Endodermal cell (in vitro differentiated cells): ENCODE results near the gene HDAC5. TPM values are rescaled to one million over a fixed set of nuclear protein-coding genes. Genes with fewer than 3 reads are reported as not detected.

Source experiments
- DNase-seq: peaks from one replicate; pipeline ENCODE4 v3.0.0-alpha.2; 2017
- H3K27ac ChIP-seq: 2 replicates; pipeline ENCODE4 v1.5.1; 2013; ENCODE audit warnings: mild to moderate bottlenecking, low read depth, low read length, moderate library complexity
- H3K27me3 ChIP-seq: 2 replicates; pipeline ENCODE4 v1.6.1; 2013; ENCODE audit warnings: mild to moderate bottlenecking, low read length, moderate library complexity; ENCODE audit not compliant: insufficient read depth, control insufficient read depth, poor library complexity, severe bottlenecking
- H3K36me3 ChIP-seq: 2 replicates; pipeline ENCODE4 v1.7.0; 2013; ENCODE audit warnings: mild to moderate bottlenecking, low read length, moderate library complexity; ENCODE audit not compliant: control insufficient read depth, insufficient read depth
- H3K4me1 ChIP-seq: one replicate; pipeline ENCODE4 v1.7.0; 2013; ENCODE audit warnings: low read length; ENCODE audit not compliant: control insufficient read depth, insufficient read depth
- H3K4me3 ChIP-seq: 2 replicates; pipeline ENCODE4 v1.5.1; 2013; ENCODE audit warnings: mild to moderate bottlenecking, low read length, moderate library complexity
- H3K9ac ChIP-seq: 2 replicates; pipeline ENCODE4 v1.6.1; 2013; ENCODE audit warnings: mild to moderate bottlenecking, low read length, moderate library complexity; ENCODE audit not compliant: poor library complexity, severe bottlenecking; ENCODE audit errors: extremely low read depth
- H3K9me3 ChIP-seq: 2 replicates; pipeline ENCODE4 v1.6.1; 2013; ENCODE audit warnings: mild to moderate bottlenecking, low read length, moderate library complexity; ENCODE audit not compliant: control insufficient read depth
- H3K27ac Mint-ChIP-seq: 2 replicates; pipeline ENCODE4 v1.8.0; 2020; ENCODE audit warnings: mixed read lengths
- H3K27me3 Mint-ChIP-seq: 2 replicates; pipeline ENCODE4 v1.8.0; 2021; ENCODE audit warnings: mild to moderate bottlenecking, mixed read lengths; ENCODE audit not compliant: insufficient read depth
- H3K36me3 Mint-ChIP-seq: 2 replicates; pipeline ENCODE4 v1.8.0; 2020; ENCODE audit warnings: low read depth, mixed read lengths
- H3K4me1 Mint-ChIP-seq: 2 replicates; pipeline ENCODE4 v1.8.0; 2020; ENCODE audit warnings: mixed read lengths
- H3K4me3 Mint-ChIP-seq: 2 replicates; pipeline ENCODE4 v1.8.0; 2020; ENCODE audit warnings: mild to moderate bottlenecking, moderate library complexity, mixed read lengths
- H3K9me3 Mint-ChIP-seq: 2 replicates; pipeline ENCODE4 v1.8.0; 2020; ENCODE audit warnings: mild to moderate bottlenecking, mixed read lengths
- WGBS, 2 experiments: methylation state at CpG; one replicate each; pipeline versions ENCODE4 v1.1.5 to v1.1.7; 2013; ENCODE audit warnings: missing lambda C conversion rate in 2 of 2, mixed read lengths in 1 of 2; ENCODE audit not compliant: insufficient coverage in 1 of 2, insufficient read length in 1 of 2; 5-methylcytosine and 5-hydroxymethylcytosine counted together
- total RNA-seq, 2 donors: library from RNA; stranded (reverse); fragmentation: NEBNext Ultra II Directional in 1 of 2; extraction: Animal tissue kit (Norgen Biotek cat#: 25700) in 1 of 2; gene quantifications; 2 replicates in 1 of 2; 3 replicates in 1 of 2; pipeline ENCODE4 v1.2.1, GENCODE V29; 2021
- TF ChIP-seq, protein P1 (sequence below): fragments of 200-600 bp; sonication (generic); conservative IDR thresholded peaks from 2 replicates; pipeline ENCODE4 v1.5.0; 2021; ENCODE audit warnings: antibody characterized with exemption, mild to moderate bottlenecking

Gene HDAC5
- total RNA-seq, 2 donors from 2014 or later: 36.9 to 64.6 TPM

DNA sequence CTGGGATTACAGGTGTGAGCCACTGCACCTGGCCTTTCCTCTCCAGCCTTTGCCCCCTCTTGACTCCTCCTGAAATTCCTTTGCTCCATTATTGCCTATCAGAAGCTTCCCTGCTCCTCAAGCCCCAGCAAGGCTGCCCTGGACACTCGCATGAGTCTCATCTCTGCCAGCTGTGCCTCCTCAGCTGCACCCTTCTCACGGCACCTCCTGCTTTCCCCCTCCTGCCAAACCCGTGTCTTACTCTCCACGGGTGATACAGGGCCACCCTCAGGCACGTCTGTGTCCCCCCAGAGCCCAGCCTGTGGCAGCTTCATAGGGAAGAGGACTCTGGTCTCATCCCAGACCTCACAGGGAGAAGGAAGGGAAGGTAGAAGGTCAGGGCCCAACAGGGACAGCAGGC, 37.5 kb downstream of the HDAC5 start:
- no peak overlapping the region for H3K4me3 Mint-ChIP-seq
- no peaks in the 10 kb centered on the region for H3K27me3 Mint-ChIP-seq

GRCh38 chr17:44084921-44085320, 38.5 kb downstream of the HDAC5 start:
- H3K4me3 ChIP-seq: no peak overlapping the region
- 87 to 91% methylated on average over 3 to 7 of the region's 7 CpGs for WGBS, 2 experiments
- peaks cover 21% of the 10 kb centered on the region for H3K4me1 Mint-ChIP-seq
- peak overlapping the region; percentile 66 for H3K27ac Mint-ChIP-seq
- no peaks in the 10 kb centered on the region for H3K27me3 ChIP-seq
- no peaks in the 10 kb centered on the region for H3K9me3 Mint-ChIP-seq
- no peak overlapping the region for H3K9ac ChIP-seq
- H3K27ac ChIP-seq: no peak overlapping the region
- no peak for DNase-seq
- TF ChIP-seq, protein P1, sequence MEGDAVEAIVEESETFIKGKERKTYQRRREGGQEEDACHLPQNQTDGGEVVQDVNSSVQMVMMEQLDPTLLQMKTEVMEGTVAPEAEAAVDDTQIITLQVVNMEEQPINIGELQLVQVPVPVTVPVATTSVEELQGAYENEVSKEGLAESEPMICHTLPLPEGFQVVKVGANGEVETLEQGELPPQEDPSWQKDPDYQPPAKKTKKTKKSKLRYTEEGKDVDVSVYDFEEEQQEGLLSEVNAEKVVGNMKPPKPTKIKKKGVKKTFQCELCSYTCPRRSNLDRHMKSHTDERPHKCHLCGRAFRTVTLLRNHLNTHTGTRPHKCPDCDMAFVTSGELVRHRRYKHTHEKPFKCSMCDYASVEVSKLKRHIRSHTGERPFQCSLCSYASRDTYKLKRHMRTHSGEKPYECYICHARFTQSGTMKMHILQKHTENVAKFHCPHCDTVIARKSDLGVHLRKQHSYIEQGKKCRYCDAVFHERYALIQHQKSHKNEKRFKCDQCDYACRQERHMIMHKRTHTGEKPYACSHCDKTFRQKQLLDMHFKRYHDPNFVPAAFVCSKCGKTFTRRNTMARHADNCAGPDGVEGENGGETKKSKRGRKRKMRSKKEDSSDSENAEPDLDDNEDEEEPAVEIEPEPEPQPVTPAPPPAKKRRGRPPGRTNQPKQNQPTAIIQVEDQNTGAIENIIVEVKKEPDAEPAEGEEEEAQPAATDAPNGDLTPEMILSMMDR: no peak
- H3K36me3 ChIP-seq: peaks cover 49% of the 10 kb centered on the region
- H3K9me3 ChIP-seq: no peaks in the 10 kb centered on the region
- H3K4me3 Mint-ChIP-seq: no peak overlapping the region
- peaks cover 6% of the 10 kb centered on the region for H3K4me1 ChIP-seq
- H3K36me3 Mint-ChIP-seq: peaks cover 59% of the 10 kb centered on the region
- no peaks in the 10 kb centered on the region for H3K27me3 Mint-ChIP-seq

More for the DNA sequence above, 37.5 kb downstream of the HDAC5 start:
- Histone ChIP-seq H3K4me3 (no peak overlapping the region), H3K9ac (no peak overlapping the region), H3K4me1 (peaks cover 6% of the 10 kb centered on the region), H3K27me3 (no peaks in the 10 kb centered on the region), H3K27ac (peak overlapping the region; percentile 72), H3K36me3 (peaks cover 50% of the 10 kb centered on the region), H3K9me3 (no peaks in the 10 kb centered on the region)
- H3K36me3 Mint-ChIP-seq: peaks cover 51% of the 10 kb centered on the region
- 86 to 100% methylated on average over 1 to 5 of the region's 5 CpGs for WGBS, 2 experiments
- TF ChIP-seq, protein P1: no peak
- peak overlapping the region; percentile 72 for H3K27ac Mint-ChIP-seq
- no peak for DNase-seq
- H3K4me1 Mint-ChIP-seq: peaks cover 21% of the 10 kb centered on the region
- H3K9me3 Mint-ChIP-seq: no peaks in the 10 kb centered on the region

DNA sequence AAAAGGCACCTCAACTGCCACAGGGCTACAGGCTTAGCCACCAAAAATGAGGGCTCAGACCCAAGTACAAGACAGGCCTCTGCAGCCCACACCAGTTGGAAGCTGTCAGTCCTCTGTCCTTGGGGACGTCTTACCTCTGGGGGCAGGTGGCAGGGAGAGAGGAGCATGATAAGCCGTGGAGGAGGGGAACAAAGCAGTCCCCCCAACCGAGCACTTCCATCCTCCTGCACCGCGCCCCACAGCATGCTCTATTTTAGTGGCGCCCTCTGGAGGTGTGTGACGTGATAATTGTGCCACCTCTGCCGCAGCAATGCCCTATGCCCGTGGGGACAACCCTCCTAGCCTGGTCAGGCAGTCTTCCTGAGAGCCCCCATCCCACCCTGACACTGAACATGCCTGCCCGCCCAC, 39.3 kb downstream of the HDAC5 start:
- H3K4me1 ChIP-seq: peaks cover 6% of the 10 kb centered on the region
- no peaks in the 10 kb centered on the region for H3K9me3 Mint-ChIP-seq
- no peaks in the 10 kb centered on the region for H3K27me3 ChIP-seq
- 63 to 76% methylated on average over 2 to 10 of the region's 10 CpGs for WGBS, 2 experiments
- H3K36me3 Mint-ChIP-seq: peaks cover 64% of the 10 kb centered on the region
- H3K4me3 Mint-ChIP-seq: no peak overlapping the region
- no peaks in the 10 kb centered on the region for H3K27me3 Mint-ChIP-seq
- no peak overlapping the region for H3K9ac ChIP-seq
- peak overlapping the region; percentile 66 for H3K27ac Mint-ChIP-seq
- H3K36me3 ChIP-seq: peaks cover 53% of the 10 kb centered on the region
- peaks cover 21% of the 10 kb centered on the region for H3K4me1 Mint-ChIP-seq
- H3K9me3 ChIP-seq: no peaks in the 10 kb centered on the region
- no peak overlapping the region for H3K4me3 ChIP-seq
- peak; percentile 90 for DNase-seq
- TF ChIP-seq, protein P1: peak; percentile 73
- H3K27ac ChIP-seq: no peak overlapping the region
